ENCODE measurements around the gene SELENOF.
"Not testable (repeated sequence)": the region's sequence is repeated elsewhere in the genome, so short reads cannot be mapped to it uniquely, and the experiment has no call there.

The SELENOF gene

DNA sequence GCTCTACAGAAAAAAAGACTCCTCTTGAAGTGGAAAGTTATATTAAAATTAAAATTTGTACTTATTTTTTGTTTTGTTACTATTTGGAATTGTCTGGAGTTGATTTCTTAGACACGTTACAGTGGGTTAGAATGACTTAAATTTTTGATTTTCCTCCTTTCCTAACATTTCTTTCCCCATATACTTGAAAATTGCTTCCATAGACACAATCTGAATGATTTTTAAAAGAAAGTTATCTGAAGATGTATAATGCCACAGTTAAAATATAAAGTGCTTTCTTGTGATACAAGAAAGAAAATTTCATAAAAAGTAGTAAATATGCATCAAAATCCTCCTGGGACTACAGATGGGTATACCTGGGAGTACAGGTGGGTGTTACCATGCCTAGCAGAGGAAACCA, 2.8 kb upstream of the SELENOF start:
- Histone ChIP-seq H3K4me3 (ENCODE audit: low read depth, low read length) (peak overlapping the region; percentile 79; the same call in 1 of the 2 replicates), H3K9ac (ENCODE audit: low read depth, low read length) (no peak overlapping the region)

DNA sequence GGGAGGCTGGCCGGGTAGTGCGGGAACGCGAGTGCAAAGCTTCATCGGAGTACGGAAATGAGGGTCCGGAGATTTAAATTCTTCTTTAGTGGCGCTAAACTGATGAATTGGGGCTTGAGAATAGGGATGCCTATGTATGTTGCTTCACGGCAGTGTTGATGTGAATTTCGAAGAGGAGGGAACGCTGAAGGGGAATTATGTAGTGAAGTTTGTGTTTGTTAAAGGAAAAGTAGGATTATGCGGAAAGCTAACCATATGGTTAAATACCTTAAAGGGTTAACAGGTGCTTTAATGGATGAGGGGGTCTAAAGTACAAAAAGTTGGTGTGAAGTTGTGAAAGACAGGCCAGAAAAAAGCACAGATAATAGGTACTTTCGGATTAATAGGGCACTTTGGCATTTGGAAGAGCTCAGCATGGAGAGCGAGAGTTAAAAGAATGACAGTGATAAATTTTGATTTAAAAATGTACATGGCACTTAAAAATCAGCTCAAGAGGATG, 1.9 kb upstream of the SELENOF start:
- Histone ChIP-seq H3K27ac (ENCODE audit: low read depth, low read length) (peak overlapping the region; percentile 95), H3K9ac (ENCODE audit: low read depth, low read length) (peak overlapping the region; percentile 71), H3K4me3 (ENCODE audit: low read depth, low read length) (peak overlapping the region; percentile 79), H3K36me3 (ENCODE audit: control insufficient read depth, insufficient read depth, low read length) (0 out of 2 replicates have a peak, but pooled peaks cover 5% of the 10 kb centered on the region), H3K9me3 (ENCODE audit: control insufficient read depth, insufficient read depth, low read length) (no peaks in the 10 kb centered on the region), H3K4me1 (ENCODE audit: control insufficient read depth, insufficient read depth, low read length) (peaks cover 13% of the 10 kb centered on the region; the same call in 1 of the 2 replicates), H3K27me3 (ENCODE audit: control insufficient read depth, insufficient read depth, low read length) (no peaks in the 10 kb centered on the region)

More for the DNA sequence above, 2.8 kb upstream of the SELENOF start:
- H3K4me1 ChIP-seq (ENCODE audit: control insufficient read depth, insufficient read depth, low read length) = peaks cover 13% of the 10 kb centered on the region; the same call in 1 of the 2 replicates
- H3K27ac ChIP-seq (ENCODE audit: low read depth, low read length) = no peak overlapping the region
- H3K27me3 ChIP-seq (ENCODE audit: control insufficient read depth, insufficient read depth, low read length) = no peaks in the 10 kb centered on the region
- H3K9me3 ChIP-seq (ENCODE audit: control insufficient read depth, insufficient read depth, low read length) = no peaks in the 10 kb centered on the region
- no peaks in the 10 kb centered on the region for H3K36me3 ChIP-seq (ENCODE audit: control insufficient read depth, insufficient read depth, low read length)

DNA sequence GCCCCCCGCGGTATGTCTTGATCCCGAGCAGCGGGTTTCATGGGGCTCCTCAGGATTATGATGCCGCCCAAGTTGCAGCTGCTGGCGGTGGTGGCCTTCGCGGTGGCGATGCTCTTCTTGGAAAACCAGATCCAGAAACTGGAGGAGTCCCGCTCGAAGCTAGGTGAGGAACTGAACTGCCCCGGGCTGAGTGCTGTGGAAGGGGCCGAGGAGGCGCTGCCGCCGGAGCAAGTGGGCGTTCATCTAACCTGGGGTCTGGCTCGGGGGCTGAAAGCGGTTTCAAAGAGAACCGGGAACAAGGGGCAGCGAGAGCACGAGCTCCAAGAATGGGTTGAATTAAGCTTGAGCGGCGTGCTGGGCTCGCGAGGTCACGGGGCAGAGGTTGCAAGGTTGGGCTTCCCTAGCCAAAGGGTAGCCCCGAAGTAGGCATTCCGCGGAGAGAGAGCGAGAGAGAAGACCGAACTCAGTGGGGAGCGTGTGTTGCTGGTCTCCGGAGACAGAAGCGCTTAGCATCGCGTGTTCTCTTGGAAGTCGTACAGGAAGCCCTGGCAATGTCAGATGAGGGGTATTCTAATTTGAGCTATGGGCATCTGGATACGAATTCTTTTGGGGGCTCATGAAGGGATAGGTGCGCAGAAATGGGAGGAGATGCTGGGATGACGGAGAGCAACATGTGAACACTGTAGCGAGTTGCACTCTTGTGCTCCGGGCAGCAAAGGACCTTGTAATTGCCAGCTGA, 1.2 kb upstream of the SELENOF start:
- H3K4me1 ChIP-seq (ENCODE audit: control insufficient read depth, insufficient read depth, low read length) = peaks cover 13% of the 10 kb centered on the region; the same call in 1 of the 2 replicates
- no peaks in the 10 kb centered on the region for H3K9me3 ChIP-seq (ENCODE audit: control insufficient read depth, insufficient read depth, low read length)
- H3K36me3 ChIP-seq (ENCODE audit: control insufficient read depth, insufficient read depth, low read length) = peaks cover 5% of the 10 kb centered on the region; the same call in 1 of the 2 replicates
- peak overlapping the region; percentile 79 for H3K4me3 ChIP-seq (ENCODE audit: low read depth, low read length)
- peak overlapping the region; percentile 71 for H3K9ac ChIP-seq (ENCODE audit: low read depth, low read length)
- peak overlapping the region; percentile 95 for H3K27ac ChIP-seq (ENCODE audit: low read depth, low read length)
- no peaks in the 10 kb centered on the region for H3K27me3 ChIP-seq (ENCODE audit: control insufficient read depth, insufficient read depth, low read length)

DNA sequence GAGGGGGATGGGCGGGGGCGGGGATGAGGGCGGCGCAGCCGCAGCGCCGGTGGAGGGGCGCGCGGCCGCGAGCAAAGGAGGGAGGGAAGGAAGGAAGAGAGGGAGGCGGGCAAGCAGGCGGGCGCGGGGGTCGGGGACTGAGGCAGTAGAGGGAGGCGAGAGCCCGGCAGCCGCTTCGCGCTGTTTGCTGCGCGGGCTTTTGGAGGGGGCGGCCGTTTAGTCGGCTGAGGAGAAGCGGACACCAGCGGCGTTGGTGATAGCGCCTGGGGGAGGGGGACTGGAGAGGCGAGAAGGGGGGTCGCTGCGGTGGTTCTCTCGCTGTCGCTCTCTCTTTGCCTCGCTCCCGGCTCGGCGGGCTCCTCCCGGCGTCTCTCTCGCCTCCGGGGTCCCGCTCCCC, 673 bp upstream of the SELENOF start, which contains the start of gene HS2ST1:
HS2ST1 (plus strand) TSS at position 35 of the 397 bp plus-strand sequence.
- Histone ChIP-seq H3K4me3 (ENCODE audit: low read depth, low read length) (peak within 1 kb of the TSS; percentile 97), H3K36me3 (ENCODE audit: control insufficient read depth, insufficient read depth, low read length) (peaks cover 11% of the 10 kb centered on the region; the same call in 1 of the 2 replicates), H3K27ac (ENCODE audit: low read depth, low read length) (peak within 1 kb of the TSS; percentile 97), H3K9ac (ENCODE audit: low read depth, low read length) (peak within 1 kb of the TSS; percentile 90), H3K27me3 (ENCODE audit: control insufficient read depth, insufficient read depth, low read length) (no peaks in the 10 kb centered on the region), H3K4me1 (ENCODE audit: control insufficient read depth, insufficient read depth, low read length) (peaks cover 13% of the 10 kb centered on the region; the same call in 1 of the 2 replicates), H3K9me3 (ENCODE audit: control insufficient read depth, insufficient read depth, low read length) (no peaks in the 10 kb centered on the region)

DNA sequence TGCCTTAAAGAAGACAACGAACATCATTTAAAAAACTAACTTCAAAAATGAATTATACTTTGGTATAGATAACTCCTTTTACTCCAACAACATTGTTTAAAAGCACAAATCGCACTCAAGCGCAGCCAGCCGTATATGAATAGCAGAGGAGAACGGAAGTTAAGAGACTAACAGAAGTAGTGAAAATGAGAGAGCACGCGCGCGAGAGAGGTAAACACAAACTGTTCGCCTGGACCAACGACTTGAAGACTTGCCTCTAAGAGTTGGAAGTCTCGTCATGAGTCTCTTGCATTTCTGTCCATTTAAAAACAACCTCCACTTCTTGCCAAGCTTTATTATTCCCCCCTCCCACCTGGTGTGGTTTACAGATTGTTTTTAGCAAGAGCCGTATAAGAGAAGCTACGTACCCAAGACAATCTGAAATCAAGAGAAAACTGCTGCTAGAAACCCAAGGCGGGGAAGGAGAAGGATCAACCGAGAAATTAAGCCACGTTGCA, 479 bp downstream of the SELENOF start:
- Histone ChIP-seq H3K9me3 (ENCODE audit: control insufficient read depth, insufficient read depth, low read length) (no peaks in the 10 kb centered on the region), H3K27ac (ENCODE audit: low read depth, low read length) (peak overlapping the region; percentile 97), H3K36me3 (ENCODE audit: control insufficient read depth, insufficient read depth, low read length) (peaks cover 14% of the 10 kb centered on the region), H3K27me3 (ENCODE audit: control insufficient read depth, insufficient read depth, low read length) (no peaks in the 10 kb centered on the region), H3K9ac (ENCODE audit: low read depth, low read length) (peak overlapping the region; percentile 90), H3K4me1 (ENCODE audit: control insufficient read depth, insufficient read depth, low read length) (peaks cover 13% of the 10 kb centered on the region; the same call in 1 of the 2 replicates), H3K4me3 (ENCODE audit: low read depth, low read length) (peak overlapping the region; percentile 97)

DNA sequence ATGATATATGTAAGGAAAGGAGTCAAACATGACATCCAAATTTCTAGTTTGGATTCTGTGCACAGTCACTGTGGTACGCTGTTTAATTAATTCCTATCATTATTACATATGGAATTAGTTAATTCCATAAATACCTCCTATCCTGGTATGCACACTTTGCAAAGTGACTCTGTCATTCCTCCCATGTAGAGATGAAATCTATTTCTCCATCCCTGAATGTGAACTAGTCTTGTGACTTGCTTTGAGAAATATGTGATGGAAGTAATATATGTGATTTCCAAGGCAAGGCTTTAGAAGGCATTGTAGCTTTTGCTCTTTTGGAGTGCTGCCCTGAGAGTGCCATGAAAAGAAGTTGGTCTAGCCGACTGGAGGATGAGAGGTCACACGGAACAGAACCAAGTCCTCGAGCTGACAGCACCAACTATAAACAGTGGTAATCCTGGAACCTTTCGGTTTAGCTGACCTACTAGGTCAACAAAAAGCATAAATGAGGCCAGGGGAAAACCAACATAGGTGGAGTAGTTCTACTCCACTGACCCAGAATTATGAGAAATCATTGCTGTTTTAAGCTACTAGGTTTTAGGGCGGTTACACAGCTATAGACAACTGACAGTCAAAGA, 1.5 kb downstream of the SELENOF start:
- Histone ChIP-seq H3K9ac (ENCODE audit: low read depth, low read length) (no peak overlapping the region), H3K36me3 (ENCODE audit: control insufficient read depth, insufficient read depth, low read length) (peaks cover 23% of the 10 kb centered on the region), H3K27ac (ENCODE audit: low read depth, low read length) (no peak overlapping the region), H3K4me1 (ENCODE audit: control insufficient read depth, insufficient read depth, low read length) (peaks cover 13% of the 10 kb centered on the region; the same call in 1 of the 2 replicates), H3K27me3 (ENCODE audit: control insufficient read depth, insufficient read depth, low read length) (no peaks in the 10 kb centered on the region), H3K9me3 (ENCODE audit: control insufficient read depth, insufficient read depth, low read length) (no peaks in the 10 kb centered on the region), H3K4me3 (ENCODE audit: low read depth, low read length) (peak overlapping the region; percentile 97)

DNA sequence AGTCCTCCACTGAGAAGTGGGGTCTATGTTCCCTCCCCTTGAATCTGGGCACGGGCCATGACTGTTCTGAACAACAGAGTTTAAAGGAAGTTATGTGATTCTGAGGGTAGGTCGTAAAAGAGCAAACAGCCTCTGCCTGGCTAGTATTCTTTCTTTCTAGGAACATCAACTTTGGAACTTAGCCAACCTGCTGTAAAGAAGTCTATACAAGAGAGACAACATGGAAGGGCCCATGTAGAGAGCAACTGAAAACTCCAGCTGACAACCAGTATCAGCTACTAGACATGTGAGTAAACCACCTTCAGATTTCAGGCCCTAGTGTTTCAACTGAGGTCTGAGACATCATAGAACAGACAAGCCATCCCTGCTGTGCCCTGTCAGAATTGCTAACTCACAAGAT, 7.5 kb downstream of the SELENOF start:
- Histone ChIP-seq H3K36me3 (ENCODE audit: control insufficient read depth, insufficient read depth, low read length) (peaks cover 57% of the 10 kb centered on the region), H3K9ac (ENCODE audit: low read depth, low read length) (no peak overlapping the region), H3K27me3 (ENCODE audit: control insufficient read depth, insufficient read depth, low read length) (no peaks in the 10 kb centered on the region), H3K4me3 (ENCODE audit: low read depth, low read length) (no peak overlapping the region), H3K27ac (ENCODE audit: low read depth, low read length) (no peak overlapping the region), H3K9me3 (ENCODE audit: control insufficient read depth, insufficient read depth, low read length) (peaks cover 5% of the 10 kb centered on the region; the same call in 1 of the 2 replicates), H3K4me1 (ENCODE audit: control insufficient read depth, insufficient read depth, low read length) (peaks cover 7% of the 10 kb centered on the region; the same call in 1 of the 2 replicates)

DNA sequence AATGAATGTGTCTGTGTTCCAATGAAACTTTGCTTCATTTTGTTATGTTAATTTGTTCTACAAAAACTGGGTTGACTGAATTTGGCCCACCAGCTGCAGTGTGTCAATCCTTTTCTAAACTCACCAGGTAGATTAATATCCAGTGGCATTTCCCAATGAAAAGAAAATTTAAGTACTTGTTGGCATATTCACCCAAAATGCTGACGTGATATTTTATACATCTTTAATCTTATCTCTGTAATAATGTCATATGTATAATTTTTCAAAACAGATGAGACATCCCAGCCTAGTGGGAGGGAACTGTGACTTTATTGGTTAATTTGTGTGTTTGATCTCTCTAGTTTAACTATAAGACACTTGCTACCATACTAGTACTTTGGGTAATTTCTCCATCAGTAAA, 8.1 kb downstream of the SELENOF start:
- peaks cover 58% of the 10 kb centered on the region for H3K36me3 ChIP-seq (ENCODE audit: control insufficient read depth, insufficient read depth, low read length)

DNA sequence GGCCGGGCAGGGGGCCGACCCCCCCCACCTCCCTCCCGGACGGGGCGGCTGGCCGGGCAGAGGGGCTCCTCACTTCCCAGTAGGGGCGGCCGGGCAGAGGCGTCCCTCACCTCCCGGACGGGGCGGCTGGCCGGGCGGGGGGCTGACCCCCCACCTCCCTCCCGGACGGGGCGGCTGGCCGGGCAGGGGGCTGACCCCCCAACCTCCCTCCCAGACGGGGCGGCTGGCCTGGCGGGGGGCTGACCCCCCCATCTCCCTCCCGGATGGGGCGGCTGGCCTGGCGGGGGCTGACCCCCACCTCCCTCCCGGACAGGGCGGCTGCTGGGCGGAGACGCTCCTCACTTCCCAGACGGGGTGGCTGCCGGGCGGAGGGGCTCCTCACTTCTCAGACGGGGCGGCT, 14.5 kb downstream of the SELENOF start:
- H3K4me1 ChIP-seq (ENCODE audit: control insufficient read depth, insufficient read depth, low read length); H3K4me3 ChIP-seq (ENCODE audit: low read depth, low read length); H3K27me3 ChIP-seq (ENCODE audit: control insufficient read depth, insufficient read depth, low read length); H3K27ac ChIP-seq (ENCODE audit: low read depth, low read length); H3K9ac ChIP-seq (ENCODE audit: low read depth, low read length): not testable (repeated sequence)
- peaks cover 11% of the 10 kb centered on the region for H3K9me3 ChIP-seq (ENCODE audit: control insufficient read depth, insufficient read depth, low read length)
- peaks cover 54% of the 10 kb centered on the region for H3K36me3 ChIP-seq (ENCODE audit: control insufficient read depth, insufficient read depth, low read length)

More for the DNA sequence above, 8.1 kb downstream of the SELENOF start:
- peaks cover 10% of the 10 kb centered on the region for H3K9me3 ChIP-seq (ENCODE audit: control insufficient read depth, insufficient read depth, low read length)
- no peaks in the 10 kb centered on the region for H3K27me3 ChIP-seq (ENCODE audit: control insufficient read depth, insufficient read depth, low read length)
- no peak overlapping the region for H3K4me3 ChIP-seq (ENCODE audit: low read depth, low read length)
- no peak overlapping the region for H3K9ac ChIP-seq (ENCODE audit: low read depth, low read length)
- peaks cover 7% of the 10 kb centered on the region; the same call in 1 of the 2 replicates for H3K4me1 ChIP-seq (ENCODE audit: control insufficient read depth, insufficient read depth, low read length)
- no peak overlapping the region for H3K27ac ChIP-seq (ENCODE audit: low read depth, low read length)

DNA sequence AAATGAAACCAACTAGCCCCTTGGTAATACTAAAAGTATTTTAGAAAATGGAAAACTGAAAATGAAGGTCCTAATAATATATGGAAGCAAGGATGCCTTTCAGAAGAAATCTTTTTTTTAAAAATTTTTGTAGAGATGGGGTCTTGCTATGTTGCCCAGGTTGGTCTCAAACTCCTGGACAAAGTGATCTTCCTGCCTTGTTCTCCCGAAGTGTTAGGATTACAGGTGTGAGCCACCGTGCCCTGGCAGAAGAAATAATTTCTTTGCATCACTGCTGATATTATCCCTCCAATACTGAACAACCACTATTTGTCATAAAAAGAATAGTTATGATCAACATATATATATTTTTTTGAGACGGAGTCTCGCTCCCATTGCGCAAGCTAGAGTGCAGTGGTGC, 25.6 kb downstream of the SELENOF start:
- Histone ChIP-seq H3K9ac (ENCODE audit: low read depth, low read length) (no peak overlapping the region), H3K9me3 (ENCODE audit: control insufficient read depth, insufficient read depth, low read length) (no peaks in the 10 kb centered on the region), H3K4me3 (ENCODE audit: low read depth, low read length) (no peak overlapping the region), H3K27ac (ENCODE audit: low read depth, low read length) (no peak overlapping the region), H3K4me1 (ENCODE audit: control insufficient read depth, insufficient read depth, low read length) (no peaks in the 10 kb centered on the region), H3K27me3 (ENCODE audit: control insufficient read depth, insufficient read depth, low read length) (no peaks in the 10 kb centered on the region), H3K36me3 (ENCODE audit: control insufficient read depth, insufficient read depth, low read length) (peaks cover 10% of the 10 kb centered on the region)
